ENCODE measurements around the gene CCDC121. TPM values are rescaled to one million over a fixed set of nuclear protein-coding genes. Genes with fewer than 3 reads are reported as not detected.

CCDC121 gene
- total RNA-seq, 1 experiment from 2014 or later: 4.7 TPM

DNA sequence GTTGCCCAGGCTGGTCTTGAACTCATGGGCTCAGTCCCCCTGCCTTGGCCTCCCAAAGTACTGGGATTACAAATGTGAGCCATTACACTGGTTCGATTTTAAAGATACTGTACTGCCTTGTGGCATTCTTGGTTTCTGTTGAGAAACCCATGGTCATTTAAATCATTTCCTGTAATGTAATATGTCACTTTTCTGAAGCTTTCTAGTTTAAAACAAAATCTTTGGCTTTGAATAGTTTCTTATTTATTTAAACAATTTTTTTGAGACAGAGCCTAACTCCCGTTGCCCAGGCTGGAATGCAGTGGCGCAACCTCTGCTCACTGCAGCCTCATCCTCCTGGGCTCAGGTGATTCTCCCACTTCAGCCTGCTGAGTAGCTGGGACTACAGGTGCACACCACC is 37.1 kb downstream of the CCDC121 start:
- H3K9me3 ChIP-seq: peaks cover 7% of the 10 kb centered on the region; the same call in 1 of the 2 replicates
- Mint-ChIP-seq H3K9me3 (ENCODE audit: unreplicated experiment) (peaks cover 34% of the 10 kb centered on the region), H3K27me3 (ENCODE audit: insufficient read depth, unreplicated experiment) (no peaks in the 10 kb centered on the region), H3K36me3 (ENCODE audit: insufficient read depth, unreplicated experiment) (peaks cover 38% of the 10 kb centered on the region), H3K27ac (ENCODE audit: unreplicated experiment) (no peak overlapping the region), H3K4me1 (ENCODE audit: low read depth, unreplicated experiment) (peaks cover 12% of the 10 kb centered on the region), H3K4me3 (ENCODE audit: unreplicated experiment) (no peak overlapping the region)
- H3K36me3 ChIP-seq (ENCODE audit: control insufficient read depth, insufficient read depth, low read length): no peaks in the 10 kb centered on the region
- ChIA-PET POLR2A (no interaction called here), CTCF (no interaction called here)
- peak in 1 of 2 experiments; percentile 18 for DNase-seq
- H3K4me1 ChIP-seq: no peaks in the 10 kb centered on the region
- no peak overlapping the region for H3K4me3 ChIP-seq (ENCODE audit: low read depth, low read length)
- intact Hi-C loops (cut with micrococcal nuclease; ENCODE audit: unreplicated experiment): no loop called here
- TF ChIP-seq, protein P1, sequence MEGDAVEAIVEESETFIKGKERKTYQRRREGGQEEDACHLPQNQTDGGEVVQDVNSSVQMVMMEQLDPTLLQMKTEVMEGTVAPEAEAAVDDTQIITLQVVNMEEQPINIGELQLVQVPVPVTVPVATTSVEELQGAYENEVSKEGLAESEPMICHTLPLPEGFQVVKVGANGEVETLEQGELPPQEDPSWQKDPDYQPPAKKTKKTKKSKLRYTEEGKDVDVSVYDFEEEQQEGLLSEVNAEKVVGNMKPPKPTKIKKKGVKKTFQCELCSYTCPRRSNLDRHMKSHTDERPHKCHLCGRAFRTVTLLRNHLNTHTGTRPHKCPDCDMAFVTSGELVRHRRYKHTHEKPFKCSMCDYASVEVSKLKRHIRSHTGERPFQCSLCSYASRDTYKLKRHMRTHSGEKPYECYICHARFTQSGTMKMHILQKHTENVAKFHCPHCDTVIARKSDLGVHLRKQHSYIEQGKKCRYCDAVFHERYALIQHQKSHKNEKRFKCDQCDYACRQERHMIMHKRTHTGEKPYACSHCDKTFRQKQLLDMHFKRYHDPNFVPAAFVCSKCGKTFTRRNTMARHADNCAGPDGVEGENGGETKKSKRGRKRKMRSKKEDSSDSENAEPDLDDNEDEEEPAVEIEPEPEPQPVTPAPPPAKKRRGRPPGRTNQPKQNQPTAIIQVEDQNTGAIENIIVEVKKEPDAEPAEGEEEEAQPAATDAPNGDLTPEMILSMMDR (IDR thresholded peaks at IDR 0.05; ENCODE audit: insufficient read depth in 1 of 2, low read depth in 1 of 2, low read length in 1 of 2, severe bottlenecking in 1 of 2, unreplicated experiment in 1 of 2): no peak
- H3K27me3 ChIP-seq (replicated peaks; ENCODE audit: control insufficient read depth, insufficient read depth, low read length): no peaks in the 10 kb centered on the region
- BruUV-seq (replicated peaks): no TSS peak

DNA sequence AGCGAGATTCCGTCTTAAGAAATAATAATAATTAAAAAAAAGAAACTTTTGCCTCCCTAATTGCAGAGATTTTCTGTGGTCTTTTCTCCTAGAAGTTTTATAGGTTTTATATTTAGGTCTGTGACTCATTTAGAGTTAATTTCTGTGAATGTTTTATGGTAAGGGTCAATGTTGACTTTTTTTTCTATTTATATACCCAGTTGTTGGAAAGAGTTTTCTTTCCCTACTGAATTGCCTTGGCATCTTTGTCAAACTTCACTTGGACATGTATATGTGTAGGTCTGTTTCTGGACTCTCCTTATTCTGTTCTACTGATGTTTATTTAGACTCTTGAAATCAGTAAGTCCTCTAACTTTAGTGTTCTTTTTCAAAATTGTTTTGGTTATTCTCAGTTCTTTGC is 40.5 kb downstream of the CCDC121 start:
- Histone ChIP-seq H3K4me3 (ENCODE audit: low read depth, low read length) (no peak overlapping the region), H3K4me1 (peaks cover 8% of the 10 kb centered on the region), H3K27me3 (replicated peaks; ENCODE audit: control insufficient read depth, insufficient read depth, low read length) (no peaks in the 10 kb centered on the region), H3K9me3 (no peaks in the 10 kb centered on the region), H3K36me3 (ENCODE audit: control insufficient read depth, insufficient read depth, low read length) (no peaks in the 10 kb centered on the region)
- Mint-ChIP-seq H3K4me3 (ENCODE audit: unreplicated experiment) (no peak overlapping the region), H3K36me3 (ENCODE audit: insufficient read depth, unreplicated experiment) (peaks cover 7% of the 10 kb centered on the region), H3K9me3 (ENCODE audit: unreplicated experiment) (peaks cover 8% of the 10 kb centered on the region), H3K27me3 (ENCODE audit: insufficient read depth, unreplicated experiment) (no peaks in the 10 kb centered on the region), H3K4me1 (ENCODE audit: low read depth, unreplicated experiment) (peaks cover 16% of the 10 kb centered on the region), H3K27ac (ENCODE audit: unreplicated experiment) (no peak overlapping the region)
- ChIA-PET CTCF (no interaction called here), POLR2A (no interaction called here)
- TF ChIP-seq, protein P1 (IDR thresholded peaks at IDR 0.05; ENCODE audit: insufficient read depth in 1 of 2, low read depth in 1 of 2, low read length in 1 of 2, severe bottlenecking in 1 of 2, unreplicated experiment in 1 of 2): no peak
- DNase-seq: no peak
- intact Hi-C loops (cut with micrococcal nuclease; ENCODE audit: unreplicated experiment): no loop called here
- BruUV-seq (replicated peaks): no TSS peak

DNA sequence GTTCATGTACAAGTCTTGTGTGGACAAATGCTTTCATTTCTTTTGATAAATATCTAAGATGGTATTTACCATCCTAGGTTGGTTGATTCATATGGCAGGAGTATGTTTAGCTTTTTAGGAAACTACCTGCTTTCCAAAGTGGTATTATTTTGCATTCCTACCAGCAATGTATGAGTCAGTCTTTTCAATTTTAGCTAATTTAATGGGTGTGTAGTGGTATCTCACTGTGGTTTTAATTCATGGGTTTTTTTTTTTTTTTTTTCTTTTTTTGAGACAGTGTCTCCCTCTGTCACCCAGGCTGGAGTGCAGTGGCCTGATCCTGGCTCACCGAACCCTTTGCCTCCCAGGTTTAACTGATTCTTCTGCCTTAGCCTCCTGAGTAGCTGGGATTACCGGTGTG is 41.8 kb downstream of the CCDC121 start:
- Mint-ChIP-seq H3K27me3 (ENCODE audit: insufficient read depth, unreplicated experiment) (no peaks in the 10 kb centered on the region), H3K4me3 (ENCODE audit: unreplicated experiment) (no peak overlapping the region), H3K4me1 (ENCODE audit: low read depth, unreplicated experiment) (peaks cover 16% of the 10 kb centered on the region), H3K27ac (ENCODE audit: unreplicated experiment) (no peak overlapping the region), H3K9me3 (ENCODE audit: unreplicated experiment) (no peaks in the 10 kb centered on the region), H3K36me3 (ENCODE audit: insufficient read depth, unreplicated experiment) (peaks cover 7% of the 10 kb centered on the region)
- H3K4me3 ChIP-seq (ENCODE audit: low read depth, low read length): no peak overlapping the region
- intact Hi-C loops (cut with micrococcal nuclease; ENCODE audit: unreplicated experiment): no loop called here
- POLR2A ChIA-PET: interaction anchor here (0.6 kb wide), 1 partner anchor 66 kb away, joined by 3 read pairs; no protein-coding TSS in a partner anchor
- H3K9me3 ChIP-seq: no peaks in the 10 kb centered on the region
- BruUV-seq (replicated peaks): no TSS peak
- no peak for DNase-seq
- peaks cover 8% of the 10 kb centered on the region for H3K4me1 ChIP-seq
- H3K36me3 ChIP-seq (ENCODE audit: control insufficient read depth, insufficient read depth, low read length): no peaks in the 10 kb centered on the region
- CTCF ChIA-PET: no interaction called here
- TF ChIP-seq, protein P1 (IDR thresholded peaks at IDR 0.05; ENCODE audit: insufficient read depth in 1 of 2, low read depth in 1 of 2, low read length in 1 of 2, severe bottlenecking in 1 of 2, unreplicated experiment in 1 of 2): no peak
- H3K27me3 ChIP-seq (replicated peaks; ENCODE audit: control insufficient read depth, insufficient read depth, low read length): no peaks in the 10 kb centered on the region

Data from Caco-2 (cell line).